NT2/D1 (cell line): ENCODE measurements around the gene RYR3.

ENCODE experiments used
- DNase-seq: peaks from one replicate; pipeline ENCODE4 v3.0.0-alpha.2; 2011; ENCODE audit warnings: low read depth, low spot score
- H3K27me3 ChIP-seq: 2 replicates; pipeline ENCODE4 v1.6.0; 2011; ENCODE audit warnings: mild to moderate bottlenecking; ENCODE audit not compliant: insufficient read length, insufficient read depth
- H3K36me3 ChIP-seq: 2 replicates; pipeline ENCODE4 v1.6.1; 2011; ENCODE audit warnings: mild to moderate bottlenecking, low read length, mixed read lengths; ENCODE audit not compliant: insufficient read depth, insufficient read length
- H3K4me1 ChIP-seq: 2 replicates; pipeline ENCODE4 v1.5.1; 2011; ENCODE audit not compliant: insufficient read depth, insufficient read length
- H3K4me3 ChIP-seq: 2 replicates; pipeline ENCODE4 v1.5.1; 2011; ENCODE audit warnings: low read depth; ENCODE audit not compliant: insufficient read length
- H3K9ac ChIP-seq: 2 replicates; pipeline ENCODE4 v1.6.0; 2011; ENCODE audit warnings: low read depth; ENCODE audit not compliant: insufficient read length
- H3K9me3 ChIP-seq: 2 replicates; pipeline ENCODE4 v1.5.1; 2011; ENCODE audit warnings: mild to moderate bottlenecking, low read length; ENCODE audit not compliant: insufficient read depth
- SUZ12 ChIP-seq: IDR thresholded peaks from 2 replicates; pipeline ENCODE4 v1.6.1; 2011; ENCODE audit not compliant: insufficient read length, insufficient read depth; ENCODE audit errors: extremely low read depth
- YY1 ChIP-seq: IDR thresholded peaks from 2 replicates; pipeline ENCODE4 v1.6.1; 2011; ENCODE audit not compliant: insufficient read length, insufficient read depth
- ZNF274 ChIP-seq: IDR thresholded peaks from 2 replicates; pipeline ENCODE4 v1.6.1; 2011; ENCODE audit warnings: mild to moderate bottlenecking, low read depth, low read length

RYR3 gene

DNA sequence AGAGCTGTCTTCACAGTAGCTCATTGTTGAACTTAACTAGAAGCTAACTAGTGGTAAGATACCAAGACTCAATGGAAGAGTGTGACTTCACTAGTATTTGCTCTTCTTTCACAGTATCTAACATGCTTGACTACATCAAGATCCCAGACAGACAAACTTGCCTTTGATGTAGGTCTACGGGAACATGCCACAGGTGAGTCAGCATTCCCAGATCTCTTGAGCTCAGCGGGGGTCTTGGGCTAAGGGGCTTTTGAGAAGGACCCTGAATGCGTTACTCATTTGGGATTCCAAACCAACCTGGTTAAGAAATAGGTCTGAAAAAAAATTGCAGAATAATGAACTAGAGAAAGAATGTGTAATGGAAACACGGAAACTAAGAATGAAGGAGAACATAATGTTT lies 222.4 kb downstream of the RYR3 start:
- TF ChIP-seq SUZ12 (no peak), ZNF274 (no peak), YY1 (no peak)
- Histone ChIP-seq H3K9me3 (no peaks in the 10 kb centered on the region), H3K9ac (no peak overlapping the region), H3K4me1 (no peaks in the 10 kb centered on the region), H3K36me3 (no peaks in the 10 kb centered on the region), H3K27me3 (no peaks in the 10 kb centered on the region), H3K4me3 (no peak overlapping the region)
- DNase-seq = no peak

GRCh38 chr15:33534642-33535041 lies 223.9 kb downstream of the RYR3 start:
- no peaks in the 10 kb centered on the region for H3K4me1 ChIP-seq
- H3K4me3 ChIP-seq = no peak overlapping the region
- H3K9me3 ChIP-seq = no peaks in the 10 kb centered on the region
- TF ChIP-seq ZNF274 (no peak), YY1 (no peak), SUZ12 (no peak)
- no peak overlapping the region for H3K9ac ChIP-seq
- no peaks in the 10 kb centered on the region for H3K36me3 ChIP-seq
- no peaks in the 10 kb centered on the region for H3K27me3 ChIP-seq
- no peak for DNase-seq

- Histone ChIP-seq H3K9ac (no peak overlapping the region), H3K4me3 (no peak overlapping the region), H3K9me3 (no peaks in the 10 kb centered on the region), H3K36me3 (no peaks in the 10 kb centered on the region), H3K27me3 (no peaks in the 10 kb centered on the region), H3K4me1 (no peaks in the 10 kb centered on the region)
- no peak for DNase-seq
- no peak for TF ChIP-seq ZNF274
- TF ChIP-seq YY1 = no peak
- no peak for TF ChIP-seq SUZ12
Measured at GRCh38 chr15:33535135-33535534, 224.4 kb downstream of the RYR3 start.

GRCh38 chr15:33539825-33540573 lies 229.2 kb downstream of the RYR3 start:
- Histone ChIP-seq H3K4me3 (no peak overlapping the region), H3K9ac (no peak overlapping the region), H3K36me3 (no peaks in the 10 kb centered on the region), H3K4me1 (no peaks in the 10 kb centered on the region), H3K27me3 (no peaks in the 10 kb centered on the region), H3K9me3 (no peaks in the 10 kb centered on the region)
- no peak for DNase-seq
- no peak for TF ChIP-seq ZNF274
- no peak for TF ChIP-seq SUZ12
- no peak for TF ChIP-seq YY1

DNA sequence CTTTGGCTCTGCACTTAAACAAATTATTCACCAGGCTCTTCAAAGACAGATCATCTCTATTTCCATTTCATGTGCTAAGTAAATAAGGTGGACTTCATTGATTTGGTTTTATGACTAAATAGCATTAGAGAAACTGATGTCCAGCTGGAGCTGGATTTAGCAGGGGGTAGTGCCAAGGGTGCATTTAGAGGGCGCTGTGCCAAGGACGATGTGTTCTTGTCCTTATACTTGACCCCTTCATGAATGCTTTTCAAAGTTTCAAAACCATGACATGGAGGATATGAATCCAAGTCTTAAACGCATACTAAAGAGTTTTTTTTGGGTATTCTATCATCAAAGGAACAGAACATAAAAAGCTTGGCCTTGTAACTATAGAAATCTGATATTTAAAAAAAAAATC lies 233.2 kb downstream of the RYR3 start:
- Histone ChIP-seq H3K4me3 (no peak overlapping the region), H3K9ac (no peak overlapping the region), H3K36me3 (no peaks in the 10 kb centered on the region), H3K27me3 (no peaks in the 10 kb centered on the region), H3K9me3 (0 out of 2 replicates have a peak, but pooled peaks cover under 1% of the 10 kb centered on the region), H3K4me1 (no peaks in the 10 kb centered on the region)
- TF ChIP-seq SUZ12 = no peak
- no peak for TF ChIP-seq YY1
- TF ChIP-seq ZNF274 = no peak
- no peak for DNase-seq

- H3K4me1 ChIP-seq = no peaks in the 10 kb centered on the region
- TF ChIP-seq SUZ12 (no peak), YY1 (no peak), ZNF274 (no peak)
- H3K4me3 ChIP-seq = no peak overlapping the region
- no peak for DNase-seq
- H3K9me3 ChIP-seq = peaks cover 13% of the 10 kb centered on the region
- no peaks in the 10 kb centered on the region for H3K36me3 ChIP-seq
- H3K9ac ChIP-seq = no peak overlapping the region
- H3K27me3 ChIP-seq = no peaks in the 10 kb centered on the region
Measured at GRCh38 chr15:33545866-33546265, 235.1 kb downstream of the RYR3 start.

- Histone ChIP-seq H3K4me1 (no peaks in the 10 kb centered on the region), H3K9ac (no peak overlapping the region), H3K36me3 (no peaks in the 10 kb centered on the region), H3K27me3 (no peaks in the 10 kb centered on the region), H3K4me3 (no peak overlapping the region), H3K9me3 (peaks cover 13% of the 10 kb centered on the region)
- TF ChIP-seq YY1 = no peak
- no peak for TF ChIP-seq ZNF274
- TF ChIP-seq SUZ12 = no peak
- peak; percentile 54 for DNase-seq
Measured at GRCh38 chr15:33547876-33548275, 237.1 kb downstream of the RYR3 start.
